GM12878 (cell line): ENCODE measurements around the gene CA5A. TPM values are rescaled to one million over a fixed set of nuclear protein-coding genes. Genes with fewer than 3 reads are reported as not detected.
A peak's percentile ranks its signal among the peaks of the same experiment; 100 is the strongest.

Experiments
- BACH1 ChIP-seq: fragments of 450-650 bp; IDR thresholded peaks from 2 replicates; pipeline ENCODE4 v1.6.1; 2017; ENCODE audit warnings: mild to moderate bottlenecking, borderline replicate concordance
- BHLHE40 ChIP-seq, 2 experiments: fragments of 450-650 bp in 1 of 2; IDR thresholded peaks; 2 replicates each; pipeline ENCODE4 v1.6.1; 2011 to 2017; ENCODE audit warnings: low read depth in 2 of 2, borderline replicate concordance in 1 of 2, improper control_type of control experiment in 1 of 2, low read length in 1 of 2, mild to moderate bottlenecking in 1 of 2
- CBX3 ChIP-seq: fragments of 200-600 bp; sonication (generic); IDR thresholded peaks from 2 replicates; pipeline ENCODE4 v1.6.1; 2016; ENCODE audit warnings: low read depth, borderline replicate concordance
- CEBPB ChIP-seq, 2 experiments: fragments of 150-350 bp in 1 of 2; IDR thresholded peaks; 2 replicates each; pipeline ENCODE4 v1.6.1; 2012 to 2014; ENCODE audit warnings: low read depth in 2 of 2, low read length in 2 of 2, borderline replicate concordance in 1 of 2, inconsistent platforms in 1 of 2
- CHD1 ChIP-seq: IDR thresholded peaks from 2 replicates; pipeline ENCODE4 v1.6.1; 2012; ENCODE audit warnings: low read depth, low read length, improper control_type of control experiment
- CHD2 ChIP-seq: IDR thresholded peaks from 2 replicates; pipeline ENCODE4 v1.6.1; 2011; ENCODE audit warnings: low read depth, low read length, improper control_type of control experiment, borderline replicate concordance
- CHD4 ChIP-seq: fragments of 200-600 bp; sonication (generic); IDR thresholded peaks from 2 replicates; pipeline ENCODE4 v1.6.1; 2016; ENCODE audit warnings: mild to moderate bottlenecking
- ESRRA ChIP-seq: IDR thresholded peaks from 2 replicates; pipeline ENCODE4 v1.6.1; 2012; ENCODE audit warnings: mild to moderate bottlenecking, low read length, improper control_type of control experiment
- ETV6 ChIP-seq, 2 experiments: fragments of 450-650 bp in 1 of 2; IDR thresholded peaks in 1 of 2; conservative IDR thresholded peaks in 1 of 2; 2 replicates each; pipeline ENCODE4 v1.6.1; 2014; ENCODE audit warnings: antibody characterized with exemption in 1 of 2, borderline replicate concordance in 1 of 2, low read depth in 1 of 2, mild to moderate bottlenecking in 1 of 2, moderate library complexity in 1 of 2
- FOS ChIP-seq: IDR thresholded peaks from 3 replicates; pipeline ENCODE4 v1.6.1; 2011; ENCODE audit warnings: borderline replicate concordance; ENCODE audit not compliant: insufficient read length; ENCODE audit errors: extremely low read depth
- GATAD2B ChIP-seq: fragments of 450-650 bp; conservative IDR thresholded peaks from 2 replicates; pipeline ENCODE4 v1.6.1; 2017; ENCODE audit warnings: low read depth, mild to moderate bottlenecking, moderate library complexity
- MXI1 ChIP-seq: fragments of 150-350 bp; IDR thresholded peaks from 2 replicates; pipeline ENCODE4 v1.6.1; 2011; ENCODE audit warnings: low read depth, mild to moderate bottlenecking, inconsistent platforms, low read length, improper control_type of control experiment
- PAX5 ChIP-seq: IDR thresholded peaks from 2 replicates; pipeline ENCODE4 v1.6.1; 2011; ENCODE audit warnings: low read depth, low read length, borderline replicate concordance
- SRF ChIP-seq, 2 experiments: IDR thresholded peaks; 2 replicates each; pipeline ENCODE4 v1.6.1; 2011; ENCODE audit warnings: low read depth in 2 of 2, low read length in 2 of 2, mild to moderate bottlenecking in 1 of 2, moderate library complexity in 1 of 2
- TAF1 ChIP-seq: IDR thresholded peaks from 2 replicates; pipeline ENCODE4 v1.6.1; 2011; ENCODE audit warnings: mild to moderate bottlenecking, low read depth, low read length, borderline replicate concordance
- TCF12 ChIP-seq: IDR thresholded peaks from 2 replicates; pipeline ENCODE4 v1.6.1; 2011; ENCODE audit warnings: low read depth, mild to moderate bottlenecking, low read length
- YBX1 ChIP-seq: fragments of 450-650 bp; IDR thresholded peaks from 2 replicates; pipeline ENCODE4 v1.6.1; 2016; ENCODE audit warnings: antibody characterized with exemption
- ZNF622 ChIP-seq: fragments of 450-650 bp; IDR thresholded peaks from 2 replicates; pipeline ENCODE4 v1.6.1; 2017; ENCODE audit warnings: mild to moderate bottlenecking, inconsistent platforms
- polyA plus RNA-seq, 11 experiments: library from polyadenylated mRNA; depleted of rRNA in 4 of 11; unstranded in 6 of 11; stranded (reverse) in 5 of 11; fragments of >200 nt; fragmentation: Nextera tagmentation in 4 of 11; fragmentation: Illumina TruSeq in 1 of 11; extraction: Ambion mirVana in 4 of 11; extraction: Trizol in 1 of 11; gene quantifications; 1 replicate in 1 of 11; 2 replicates in 10 of 11; pipeline versions ENCODE4 v1.2.1 to v1.2.3, GENCODE V29; 2011 to 2016; ENCODE audit warnings: inconsistent platforms in 2 of 11, missing spikeins in 2 of 11, low read depth in 1 of 11
- total RNA-seq, 4 experiments: library from RNA; depleted of rRNA in 3 of 4; stranded (reverse); fragments of >200 nt in 3 of 4; fragmentation: Illumina TruSeq in 1 of 4; extraction: Trizol in 1 of 4; gene quantifications; 2 replicates each; pipeline versions ENCODE4 v1.2.1 to v1.2.3, GENCODE V29; 2013 to 2021
- TF ChIP-seq, protein P1 (sequence below): fragments of 450-650 bp; IDR thresholded peaks from 2 replicates; pipeline ENCODE4 v1.6.1; 2014; ENCODE audit warnings: mild to moderate bottlenecking
- TF ChIP-seq, protein P2 (sequence below): IDR thresholded peaks from 2 replicates; pipeline ENCODE4 v1.6.1; 2011; ENCODE audit warnings: borderline replicate concordance, low read depth, mild to moderate bottlenecking, moderate library complexity, mixed read lengths, low read length; ENCODE audit not compliant: insufficient read depth; ENCODE audit errors: extremely low read length
- TF ChIP-seq, protein P3 (sequence below): IDR thresholded peaks from 2 replicates; pipeline ENCODE4 v1.6.1; 2012; ENCODE audit warnings: low read length, inconsistent platforms
- TF ChIP-seq, protein P4 (sequence below): fragments of 450-650 bp; formaldehyde crosslinking; IDR thresholded peaks from 2 replicates; pipeline ENCODE4 v1.4.0; 2020; ENCODE audit warnings: mild to moderate bottlenecking, moderate library complexity

CA5A gene
- total and polyA plus RNA-seq, 10 of the 15 experiments (the other 5 are each of a cell fraction or from before 2014, with no cell fraction given) = not detected

DNA sequence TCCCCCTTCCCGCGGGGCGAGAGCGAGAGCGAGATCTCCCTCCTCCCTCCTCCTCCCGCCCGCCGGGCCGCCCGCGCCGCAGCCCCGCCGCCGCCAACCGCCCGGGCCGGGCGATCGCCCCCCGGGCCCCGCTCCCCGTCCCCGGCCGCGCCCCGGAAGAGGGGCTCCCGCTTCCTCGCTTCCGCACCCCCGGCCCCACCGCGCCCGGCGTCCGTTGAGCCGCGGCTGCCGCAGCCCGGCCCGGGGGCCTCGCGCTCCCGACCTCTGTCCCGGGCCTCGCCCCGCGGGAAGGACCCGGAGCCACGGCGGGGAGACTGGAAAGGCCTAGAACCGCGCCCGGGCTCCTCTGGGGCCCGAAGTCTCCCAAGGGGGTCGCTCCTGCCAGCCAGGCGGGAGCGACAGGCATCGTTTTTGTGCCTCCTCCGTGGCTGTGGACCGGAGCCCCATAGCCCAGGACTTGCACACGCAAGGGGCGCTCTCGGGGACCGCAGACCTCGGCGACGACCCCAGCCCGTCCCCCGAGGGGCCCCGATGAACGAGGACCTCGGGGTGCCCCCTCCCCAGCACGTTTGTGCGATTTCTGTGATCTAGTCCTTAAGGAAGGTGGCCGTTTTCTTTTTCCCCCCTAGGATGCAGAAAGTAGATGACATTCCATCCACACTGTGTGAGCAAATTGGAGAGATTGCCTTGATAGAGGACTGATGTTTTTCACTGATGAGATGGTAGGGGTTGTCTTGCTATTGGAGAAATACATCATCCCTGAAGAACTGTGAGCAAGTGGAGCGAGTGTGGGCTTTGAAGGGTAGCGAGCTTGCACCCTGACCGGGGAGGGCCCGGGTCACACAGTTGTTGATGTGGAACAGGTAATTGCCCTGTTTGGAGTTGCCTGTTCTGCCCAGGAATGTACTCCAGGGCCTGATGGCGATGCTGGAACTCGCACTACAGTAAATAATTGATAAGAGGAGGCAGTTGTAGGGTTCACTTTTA lies 15.5 kb upstream of the CA5A start (continued):
- TF ChIP-seq, protein P1, sequence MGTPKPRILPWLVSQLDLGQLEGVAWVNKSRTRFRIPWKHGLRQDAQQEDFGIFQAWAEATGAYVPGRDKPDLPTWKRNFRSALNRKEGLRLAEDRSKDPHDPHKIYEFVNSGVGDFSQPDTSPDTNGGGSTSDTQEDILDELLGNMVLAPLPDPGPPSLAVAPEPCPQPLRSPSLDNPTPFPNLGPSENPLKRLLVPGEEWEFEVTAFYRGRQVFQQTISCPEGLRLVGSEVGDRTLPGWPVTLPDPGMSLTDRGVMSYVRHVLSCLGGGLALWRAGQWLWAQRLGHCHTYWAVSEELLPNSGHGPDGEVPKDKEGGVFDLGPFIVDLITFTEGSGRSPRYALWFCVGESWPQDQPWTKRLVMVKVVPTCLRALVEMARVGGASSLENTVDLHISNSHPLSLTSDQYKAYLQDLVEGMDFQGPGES = no peak
- TF ChIP-seq SRF (IDR thresholded peaks at IDR 0.05; ENCODE audit: low read depth in 2 of 2, low read length in 2 of 2) (no peak), CBX3 (no peak), ZNF622 (no peak), CEBPB (IDR thresholded peaks at IDR 0.05; ENCODE audit: borderline replicate concordance in 1 of 2, low read depth in 2 of 2, low read length in 2 of 2) (no peak), BACH1 (no peak), MXI1 (no peak), GATAD2B (peak; percentile 61; the same call in 1 of the 2 replicates), TAF1 (peak; percentile 72; the same call in 1 of the 2 replicates), ESRRA (no peak), ETV6 (conservative IDR thresholded peaks at IDR 0.05 in 1 of 2, IDR thresholded peaks at IDR 0.05 in 1 of 2; ENCODE audit: borderline replicate concordance in 1 of 2, low read depth in 1 of 2) (no peak), PAX5 (peak; percentile 25; the same call in 1 of the 2 replicates), YBX1 (no peak), TCF12 (no peak), BHLHE40 (IDR thresholded peaks at IDR 0.05; ENCODE audit: borderline replicate concordance in 1 of 2, low read depth in 2 of 2, low read length in 1 of 2) (no peak), FOS (no peak), CHD2 (no peak), CHD1 (peak; percentile 53; the same call in 1 of the 2 replicates), CHD4 (no peak)
- TF ChIP-seq, protein P2, sequence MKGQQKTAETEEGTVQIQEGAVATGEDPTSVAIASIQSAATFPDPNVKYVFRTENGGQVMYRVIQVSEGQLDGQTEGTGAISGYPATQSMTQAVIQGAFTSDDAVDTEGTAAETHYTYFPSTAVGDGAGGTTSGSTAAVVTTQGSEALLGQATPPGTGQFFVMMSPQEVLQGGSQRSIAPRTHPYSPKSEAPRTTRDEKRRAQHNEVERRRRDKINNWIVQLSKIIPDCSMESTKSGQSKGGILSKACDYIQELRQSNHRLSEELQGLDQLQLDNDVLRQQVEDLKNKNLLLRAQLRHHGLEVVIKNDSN = no peak
- TF ChIP-seq, protein P3, sequence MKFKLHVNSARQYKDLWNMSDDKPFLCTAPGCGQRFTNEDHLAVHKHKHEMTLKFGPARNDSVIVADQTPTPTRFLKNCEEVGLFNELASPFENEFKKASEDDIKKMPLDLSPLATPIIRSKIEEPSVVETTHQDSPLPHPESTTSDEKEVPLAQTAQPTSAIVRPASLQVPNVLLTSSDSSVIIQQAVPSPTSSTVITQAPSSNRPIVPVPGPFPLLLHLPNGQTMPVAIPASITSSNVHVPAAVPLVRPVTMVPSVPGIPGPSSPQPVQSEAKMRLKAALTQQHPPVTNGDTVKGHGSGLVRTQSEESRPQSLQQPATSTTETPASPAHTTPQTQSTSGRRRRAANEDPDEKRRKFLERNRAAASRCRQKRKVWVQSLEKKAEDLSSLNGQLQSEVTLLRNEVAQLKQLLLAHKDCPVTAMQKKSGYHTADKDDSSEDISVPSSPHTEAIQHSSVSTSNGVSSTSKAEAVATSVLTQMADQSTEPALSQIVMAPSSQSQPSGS = no peak
- TF ChIP-seq, protein P4, sequence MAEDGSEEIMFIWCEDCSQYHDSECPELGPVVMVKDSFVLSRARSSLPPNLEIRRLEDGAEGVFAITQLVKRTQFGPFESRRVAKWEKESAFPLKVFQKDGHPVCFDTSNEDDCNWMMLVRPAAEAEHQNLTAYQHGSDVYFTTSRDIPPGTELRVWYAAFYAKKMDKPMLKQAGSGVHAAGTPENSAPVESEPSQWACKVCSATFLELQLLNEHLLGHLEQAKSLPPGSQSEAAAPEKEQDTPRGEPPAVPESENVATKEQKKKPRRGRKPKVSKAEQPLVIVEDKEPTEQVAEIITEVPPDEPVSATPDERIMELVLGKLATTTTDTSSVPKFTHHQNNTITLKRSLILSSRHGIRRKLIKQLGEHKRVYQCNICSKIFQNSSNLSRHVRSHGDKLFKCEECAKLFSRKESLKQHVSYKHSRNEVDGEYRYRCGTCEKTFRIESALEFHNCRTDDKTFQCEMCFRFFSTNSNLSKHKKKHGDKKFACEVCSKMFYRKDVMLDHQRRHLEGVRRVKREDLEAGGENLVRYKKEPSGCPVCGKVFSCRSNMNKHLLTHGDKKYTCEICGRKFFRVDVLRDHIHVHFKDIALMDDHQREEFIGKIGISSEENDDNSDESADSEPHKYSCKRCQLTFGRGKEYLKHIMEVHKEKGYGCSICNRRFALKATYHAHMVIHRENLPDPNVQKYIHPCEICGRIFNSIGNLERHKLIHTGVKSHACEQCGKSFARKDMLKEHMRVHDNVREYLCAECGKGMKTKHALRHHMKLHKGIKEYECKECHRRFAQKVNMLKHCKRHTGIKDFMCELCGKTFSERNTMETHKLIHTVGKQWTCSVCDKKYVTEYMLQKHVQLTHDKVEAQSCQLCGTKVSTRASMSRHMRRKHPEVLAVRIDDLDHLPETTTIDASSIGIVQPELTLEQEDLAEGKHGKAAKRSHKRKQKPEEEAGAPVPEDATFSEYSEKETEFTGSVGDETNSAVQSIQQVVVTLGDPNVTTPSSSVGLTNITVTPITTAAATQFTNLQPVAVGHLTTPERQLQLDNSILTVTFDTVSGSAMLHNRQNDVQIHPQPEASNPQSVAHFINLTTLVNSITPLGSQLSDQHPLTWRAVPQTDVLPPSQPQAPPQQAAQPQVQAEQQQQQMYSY (CRISPR knock-in tag) = no peak
